SKM-1 treated with dmso at 0.1 percent for 144 hours (cell line): Measurements from ENCODE around the gene GNG7.

Source experiments
- DNase-seq: peaks from one replicate; lab custom pipeline; 2025; ENCODE audit not compliant: unreplicated experiment; lab: John Stamatoyannopoulos, UW

The GNG7 gene

GRCh38 chr19:2492870-2493269 lies 209.6 kb downstream of the GNG7 start:
- DNase-seq, result no peak

GRCh38 chr19:2491130-2491801 lies 211.2 kb downstream of the GNG7 start:
- no peak for DNase-seq

GRCh38 chr19:2490659-2491058 lies 211.8 kb downstream of the GNG7 start:
- no peak for DNase-seq

- no peak for DNase-seq
These were observed 213.4 kb downstream of the GNG7 start for GRCh38 chr19:2488942-2489731.

- DNase-seq, result no peak
These were observed 214.0 kb downstream of the GNG7 start for GRCh38 chr19:2488405-2488941.

GRCh38 chr19:2487842-2488241 lies 214.7 kb downstream of the GNG7 start:
- no peak for DNase-seq

GRCh38 chr19:2487090-2487489 lies 215.4 kb downstream of the GNG7 start:
- DNase-seq, result no peak

- no peak for DNase-seq
These were observed 217.1 kb downstream of the GNG7 start for GRCh38 chr19:2485428-2485827.

GRCh38 chr19:2484178-2484937 lies 218.1 kb downstream of the GNG7 start:
- DNase-seq, result no peak

GRCh38 chr19:2483484-2484151 lies 218.9 kb downstream of the GNG7 start:
- DNase-seq, result no peak

GRCh38 chr19:2483084-2483483 lies 219.4 kb downstream of the GNG7 start:
- no peak for DNase-seq

- DNase-seq, result no peak
These were observed 220.0 kb downstream of the GNG7 start for GRCh38 chr19:2482354-2483038.

GRCh38 chr19:2481466-2481865 lies 221.0 kb downstream of the GNG7 start:
- DNase-seq, result no peak

- DNase-seq, result no peak
These were observed 222.8 kb downstream of the GNG7 start for GRCh38 chr19:2479556-2480194.

GRCh38 chr19:2478756-2479555 lies 223.5 kb downstream of the GNG7 start:
- DNase-seq, result no peak

GRCh38 chr19:2478278-2478755 lies 224.2 kb downstream of the GNG7 start:
- DNase-seq, result peak; percentile 96

GRCh38 chr19:2477732-2478191 lies 224.7 kb downstream of the GNG7 start:
- no peak for DNase-seq

- DNase-seq, result no peak
These were observed 225.3 kb downstream of the GNG7 start for GRCh38 chr19:2477141-2477710.
